SH-SY5Y (cell line): Measurements from ENCODE around the gene FGF12.

Experiments used
- GATA2 ChIP-seq: IDR thresholded peaks from 2 replicates; pipeline ENCODE4 v1.6.1; 2011; ENCODE audit warnings: mild to moderate bottlenecking, low read depth, low read length
- GATA3 ChIP-seq: IDR thresholded peaks from 2 replicates; pipeline ENCODE4 v1.6.1; 2011; ENCODE audit warnings: low read depth, mild to moderate bottlenecking, low read length, moderate library complexity

- TF ChIP-seq GATA3 (no peak), GATA2 (no peak)
Observed at GRCh38 chr3:192747145-192747544, 19.8 kb upstream of the FGF12 start.
